ENCODE results near the gene CFAP410.

Gene CFAP410

DNA sequence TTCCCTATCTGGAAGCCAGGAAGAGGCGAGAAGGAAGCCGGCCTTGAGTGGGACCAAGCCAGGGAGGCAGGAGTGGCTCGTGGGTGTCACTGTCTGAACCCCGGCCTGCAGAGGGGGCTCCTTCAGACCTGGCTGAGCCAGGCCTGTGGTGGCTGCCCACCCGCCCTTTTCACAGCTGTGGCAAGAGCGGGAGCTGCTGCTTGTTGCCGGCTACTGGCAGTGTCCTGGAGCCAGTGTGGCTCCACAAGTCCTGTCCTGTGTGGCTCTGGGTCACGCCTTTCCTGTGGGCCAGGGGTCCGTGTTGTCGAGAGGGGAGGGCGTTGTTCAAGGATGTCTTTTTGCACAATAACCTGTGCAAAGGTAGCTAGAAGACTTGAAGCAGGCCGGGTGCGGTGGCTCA is 38.0 kb downstream of the CFAP410 start:
- Histone ChIP-seq H3K4me1 (peaks cover 3% of the 10 kb centered on the region), H3K4me2 (ENCODE audit: low read length) (peak overlapping the region; percentile 66), H3K9me3 (ENCODE audit: control insufficient read depth, low read length) (no peaks in the 10 kb centered on the region), H3K27ac (no peak overlapping the region), H3K79me2 (no peaks in the 10 kb centered on the region), H3K4me3 (ENCODE audit: low read depth, low read length) (peak overlapping the region; percentile 53), H3K36me3 (ENCODE audit: control insufficient read depth, insufficient read depth, low read length) (no peaks in the 10 kb centered on the region), H2AFZ (no peak overlapping the region), H3K9ac (no peak overlapping the region), H3K27me3 (ENCODE audit: control insufficient read depth, insufficient read depth, low read length) (no peaks in the 10 kb centered on the region)
- TF ChIP-seq, protein P1, sequence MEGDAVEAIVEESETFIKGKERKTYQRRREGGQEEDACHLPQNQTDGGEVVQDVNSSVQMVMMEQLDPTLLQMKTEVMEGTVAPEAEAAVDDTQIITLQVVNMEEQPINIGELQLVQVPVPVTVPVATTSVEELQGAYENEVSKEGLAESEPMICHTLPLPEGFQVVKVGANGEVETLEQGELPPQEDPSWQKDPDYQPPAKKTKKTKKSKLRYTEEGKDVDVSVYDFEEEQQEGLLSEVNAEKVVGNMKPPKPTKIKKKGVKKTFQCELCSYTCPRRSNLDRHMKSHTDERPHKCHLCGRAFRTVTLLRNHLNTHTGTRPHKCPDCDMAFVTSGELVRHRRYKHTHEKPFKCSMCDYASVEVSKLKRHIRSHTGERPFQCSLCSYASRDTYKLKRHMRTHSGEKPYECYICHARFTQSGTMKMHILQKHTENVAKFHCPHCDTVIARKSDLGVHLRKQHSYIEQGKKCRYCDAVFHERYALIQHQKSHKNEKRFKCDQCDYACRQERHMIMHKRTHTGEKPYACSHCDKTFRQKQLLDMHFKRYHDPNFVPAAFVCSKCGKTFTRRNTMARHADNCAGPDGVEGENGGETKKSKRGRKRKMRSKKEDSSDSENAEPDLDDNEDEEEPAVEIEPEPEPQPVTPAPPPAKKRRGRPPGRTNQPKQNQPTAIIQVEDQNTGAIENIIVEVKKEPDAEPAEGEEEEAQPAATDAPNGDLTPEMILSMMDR (IDR thresholded peaks at IDR 0.05) = no peak

DNA sequence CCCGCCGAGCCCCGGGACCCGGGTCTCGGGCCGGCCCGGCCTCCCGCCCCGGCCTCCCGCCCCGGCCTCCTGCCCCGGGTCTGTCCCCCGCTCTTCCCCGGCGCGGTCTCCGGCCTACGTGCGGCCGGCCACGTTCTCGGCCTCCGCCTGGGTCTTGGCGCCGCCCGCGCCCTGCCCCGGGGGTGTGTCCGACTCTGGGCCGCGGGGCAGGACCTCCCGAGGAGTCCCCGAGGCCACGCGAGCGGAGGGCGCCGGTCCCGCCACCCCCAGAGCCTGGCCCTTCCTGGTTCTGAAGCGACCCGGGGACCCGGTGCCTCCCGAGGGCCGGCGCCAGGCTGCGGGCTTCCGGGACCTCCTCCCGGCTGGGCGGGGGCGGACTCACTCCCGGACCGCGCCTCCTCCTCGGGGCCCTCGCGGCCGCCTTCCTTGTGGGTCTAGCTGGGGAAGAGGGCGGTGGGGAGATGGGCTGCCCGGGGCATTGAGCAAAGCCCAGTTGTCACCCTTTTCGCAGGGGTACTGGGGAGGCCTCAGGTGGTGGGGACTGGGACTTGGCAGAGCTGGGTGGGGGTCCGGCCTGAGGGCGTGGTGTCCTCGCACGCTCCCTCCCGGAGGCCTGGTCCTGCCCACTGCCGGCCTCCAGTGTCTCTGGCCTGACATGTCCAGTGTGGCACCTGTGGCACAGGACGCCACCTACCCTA is 38.8 kb downstream of the CFAP410 start:
- Histone ChIP-seq H3K4me2 (ENCODE audit: low read length) (peak overlapping the region; percentile 66), H3K36me3 (ENCODE audit: control insufficient read depth, insufficient read depth, low read length) (no peaks in the 10 kb centered on the region), H3K4me1 (peaks cover 3% of the 10 kb centered on the region), H3K27me3 (ENCODE audit: control insufficient read depth, insufficient read depth, low read length) (no peaks in the 10 kb centered on the region), H3K79me2 (no peaks in the 10 kb centered on the region), H3K9ac (peak overlapping the region; percentile 11), H2AFZ (peak overlapping the region; percentile 75), H3K9me3 (ENCODE audit: control insufficient read depth, low read length) (no peaks in the 10 kb centered on the region), H3K27ac (peak overlapping the region; percentile 54), H3K4me3 (ENCODE audit: low read depth, low read length) (peak overlapping the region; percentile 53)
- TF ChIP-seq, protein P1 (IDR thresholded peaks at IDR 0.05) = no peak

DNA sequence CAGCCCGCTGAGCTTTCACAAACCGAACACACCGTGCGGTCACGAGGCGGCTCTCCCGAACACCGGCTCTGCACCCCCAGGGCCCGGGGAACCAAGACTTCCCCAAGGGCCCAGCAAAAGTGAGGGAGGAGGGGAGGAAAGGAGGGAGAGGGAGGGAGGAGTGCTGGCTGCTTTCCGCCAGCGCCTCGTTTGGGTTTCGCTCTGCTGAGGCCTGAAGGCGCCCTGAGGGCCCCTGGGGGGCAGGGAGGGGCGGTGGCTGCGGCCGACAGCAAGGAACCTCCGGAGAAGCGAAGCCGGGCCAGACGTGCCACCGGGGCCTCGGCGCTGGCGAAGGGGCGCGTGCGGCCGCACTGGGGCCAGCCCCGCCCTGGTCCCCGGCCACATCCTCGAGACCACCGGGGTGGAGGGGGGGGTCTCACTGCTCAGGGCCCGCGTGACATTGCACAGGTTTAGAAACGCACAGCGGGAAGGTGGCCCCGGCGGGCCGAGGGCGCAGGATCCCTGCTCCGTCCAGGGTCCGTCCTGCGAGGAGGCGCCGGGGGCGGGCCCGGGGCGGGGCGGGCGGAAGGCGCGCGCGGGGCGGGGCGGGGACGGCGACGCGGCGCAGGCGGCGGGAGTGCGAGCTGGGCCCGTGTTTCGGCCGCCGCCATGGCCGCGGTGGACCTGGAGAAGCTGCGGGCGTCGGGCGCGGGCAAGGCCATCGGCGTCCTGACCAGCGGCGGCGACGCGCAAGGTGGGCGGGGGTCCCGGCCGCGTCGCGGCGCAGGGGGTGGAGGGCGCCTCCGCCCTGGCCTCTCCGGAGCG is 39.5 kb downstream of the CFAP410 start, which contains the start of gene PFKL:
TSS of gene PFKL (plus strand) at position 596 of the 804 bp plus-strand sequence. CDS start at position 649, 53 bp downstream.
- H3K4me1 ChIP-seq = peaks cover 3% of the 10 kb centered on the region
- H3K4me3 ChIP-seq (ENCODE audit: low read depth, low read length) = peak within 1 kb of the TSS; percentile 70
- no peaks in the 10 kb centered on the region for H3K79me2 ChIP-seq
- H3K9me3 ChIP-seq (ENCODE audit: control insufficient read depth, low read length) = no peaks in the 10 kb centered on the region
- H2AFZ ChIP-seq = peak within 1 kb of the TSS; percentile 86
- TF ChIP-seq, protein P1 (IDR thresholded peaks at IDR 0.05) = no peak
- peak within 1 kb of the TSS; percentile 53 for H3K9ac ChIP-seq
- no peaks in the 10 kb centered on the region for H3K27me3 ChIP-seq (ENCODE audit: control insufficient read depth, insufficient read depth, low read length)
- H3K27ac ChIP-seq = peak within 1 kb of the TSS; percentile 79
- peak within 1 kb of the TSS; percentile 94 for H3K4me2 ChIP-seq (ENCODE audit: low read length)
- H3K36me3 ChIP-seq (ENCODE audit: control insufficient read depth, insufficient read depth, low read length) = no peaks in the 10 kb centered on the region

DNA sequence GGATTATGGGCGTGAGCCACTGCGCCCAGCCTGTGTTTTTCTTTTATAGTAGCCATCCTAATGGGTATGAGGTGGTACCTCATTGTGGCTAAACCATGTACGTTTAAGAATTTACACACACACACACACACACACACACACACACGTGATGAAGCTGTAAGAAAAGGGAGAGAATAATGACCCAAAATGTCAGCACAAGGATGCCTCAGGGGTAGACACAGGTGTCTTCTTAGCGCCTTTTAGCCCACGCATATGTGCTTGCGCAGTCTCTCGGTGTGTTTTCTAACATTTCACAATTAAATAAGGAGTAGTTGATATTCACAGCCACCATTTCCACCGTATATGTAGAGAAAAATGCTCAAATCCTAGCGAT is 40.1 kb downstream of the CFAP410 start:
- Histone ChIP-seq H3K27ac (peak overlapping the region; percentile 79), H3K4me1 (peaks cover 3% of the 10 kb centered on the region), H3K9ac (no peak overlapping the region), H3K4me3 (ENCODE audit: low read depth, low read length) (peak overlapping the region; percentile 70), H3K9me3 (ENCODE audit: control insufficient read depth, low read length) (no peaks in the 10 kb centered on the region), H3K79me2 (no peaks in the 10 kb centered on the region), H3K4me2 (ENCODE audit: low read length) (peak overlapping the region; percentile 94), H3K27me3 (ENCODE audit: control insufficient read depth, insufficient read depth, low read length) (no peaks in the 10 kb centered on the region), H3K36me3 (ENCODE audit: control insufficient read depth, insufficient read depth, low read length) (no peaks in the 10 kb centered on the region), H2AFZ (peak overlapping the region; percentile 86)
- TF ChIP-seq, protein P1 (IDR thresholded peaks at IDR 0.05) = no peak
